Stomach (tissue), 4 donors: Measurements from ENCODE around the gene KCTD20.

ENCODE experiments used
- CTCF ChIP-seq, 7 experiments: fragments of 450-650 bp in 4 of 7; fragments of 200-600 bp in 3 of 7; sonication (generic) in 3 of 7; IDR thresholded peaks; one replicate each; pipeline ENCODE4 v1.5.1; 2016 to 2019; ENCODE audit warnings: antibody characterized with exemption in 7 of 7, control low read depth in 2 of 7, mild to moderate bottlenecking in 1 of 7
- POLR2A ChIP-seq, 4 donors: fragments of 450-650 bp; IDR thresholded peaks; one replicate each; pipeline ENCODE4 v1.6.1; 2016; ENCODE audit warnings: antibody characterized with exemption in 4 of 4, control low read depth in 2 of 4, mild to moderate bottlenecking in 1 of 4, moderate library complexity in 1 of 4
- POLR2AphosphoS5 ChIP-seq, 3 donors: sonication (generic); formaldehyde crosslinking; IDR thresholded peaks; one replicate each; pipeline ENCODE4 v1.6.1; 2016; ENCODE audit warnings: antibody characterized with exemption in 3 of 3

GRCh38 chr6:36526066-36526465 lies 83.3 kb downstream of the KCTD20 start:
- no peak for TF ChIP-seq CTCF (IDR thresholded peaks at IDR 0.05)
- TF ChIP-seq POLR2AphosphoS5 (IDR thresholded peaks at IDR 0.05): no peak
- no peak for TF ChIP-seq POLR2A (IDR thresholded peaks at IDR 0.05)
